ENCODE data around the gene GNAZ.

GNAZ gene

GRCh38 chr22:23029521-23030228, 40.6 kb upstream of the GNAZ start:
- no peak for DNase-seq (ENCODE audit: extremely low read depth, insufficient read length)
- TF ChIP-seq CTCF (IDR thresholded peaks at IDR 0.05; ENCODE audit: insufficient read depth, low read length, poor library complexity, severe bottlenecking), result no peak
- H3K27me3 ChIP-seq (replicated peaks; ENCODE audit: control insufficient read depth, insufficient read depth, low read length), result no peaks in the 10 kb centered on the region
- no peak overlapping the region for H3K4me3 ChIP-seq (replicated peaks; ENCODE audit: low read depth, low read length)
- no peaks in the 10 kb centered on the region for H3K36me3 ChIP-seq (ENCODE audit: control insufficient read depth, insufficient read depth, low read length)

- DNase-seq (ENCODE audit: extremely low read depth, insufficient read length), result no peak
- Histone ChIP-seq H3K4me3 (replicated peaks; ENCODE audit: low read depth, low read length) (no peak overlapping the region), H3K36me3 (ENCODE audit: control insufficient read depth, insufficient read depth, low read length) (no peaks in the 10 kb centered on the region), H3K27me3 (replicated peaks; ENCODE audit: control insufficient read depth, insufficient read depth, low read length) (no peaks in the 10 kb centered on the region)
- no peak for TF ChIP-seq CTCF (IDR thresholded peaks at IDR 0.05; ENCODE audit: insufficient read depth, low read length, poor library complexity, severe bottlenecking)
Measured at GRCh38 chr22:23031381-23031780, 38.9 kb upstream of the GNAZ start.

- Histone ChIP-seq H3K27me3 (replicated peaks; ENCODE audit: control insufficient read depth, insufficient read depth, low read length) (no peaks in the 10 kb centered on the region), H3K4me3 (replicated peaks; ENCODE audit: low read depth, low read length) (no peak overlapping the region), H3K36me3 (ENCODE audit: control insufficient read depth, insufficient read depth, low read length) (no peaks in the 10 kb centered on the region)
- no peak for DNase-seq (ENCODE audit: extremely low read depth, insufficient read length)
- TF ChIP-seq CTCF (IDR thresholded peaks at IDR 0.05; ENCODE audit: insufficient read depth, low read length, poor library complexity, severe bottlenecking), result no peak
Measured at GRCh38 chr22:23031786-23032185, 38.5 kb upstream of the GNAZ start.

GRCh38 chr22:23032658-23033057, 37.7 kb upstream of the GNAZ start:
- Histone ChIP-seq H3K27me3 (replicated peaks; ENCODE audit: control insufficient read depth, insufficient read depth, low read length) (no peaks in the 10 kb centered on the region), H3K36me3 (ENCODE audit: control insufficient read depth, insufficient read depth, low read length) (no peaks in the 10 kb centered on the region), H3K4me3 (replicated peaks; ENCODE audit: low read depth, low read length) (no peak overlapping the region)
- no peak for TF ChIP-seq CTCF (IDR thresholded peaks at IDR 0.05; ENCODE audit: insufficient read depth, low read length, poor library complexity, severe bottlenecking)
- no peak for DNase-seq (ENCODE audit: extremely low read depth, insufficient read length)

GRCh38 chr22:23033116-23033905, 37.0 kb upstream of the GNAZ start:
- H3K27me3 ChIP-seq (replicated peaks; ENCODE audit: control insufficient read depth, insufficient read depth, low read length), result no peaks in the 10 kb centered on the region
- TF ChIP-seq CTCF (IDR thresholded peaks at IDR 0.05; ENCODE audit: insufficient read depth, low read length, poor library complexity, severe bottlenecking), result no peak
- H3K4me3 ChIP-seq (replicated peaks; ENCODE audit: low read depth, low read length), result no peak overlapping the region
- no peaks in the 10 kb centered on the region for H3K36me3 ChIP-seq (ENCODE audit: control insufficient read depth, insufficient read depth, low read length)
- DNase-seq (ENCODE audit: extremely low read depth, insufficient read length), result no peak
